Transverse colon (tissue), 4 donors: Measurements from ENCODE around the gene ZNF496. TPM values are rescaled to one million over a fixed set of nuclear protein-coding genes. Genes with fewer than 3 reads are reported as not detected.

Experiments used
- DNase-seq: peaks from one replicate; pipeline ENCODE4 v3.0.0-alpha.2; 2019
- H3K27ac ChIP-seq, 4 donors: fragments of 200-600 bp; sonication (generic); 2 replicates each; pipeline ENCODE4 v1.5.1; 2016 to 2018; ENCODE audit warnings: inconsistent platforms in 4 of 4
- H3K27me3 ChIP-seq: fragments of 200-600 bp; sonication (generic); 2 replicates; pipeline ENCODE4 v1.5.1; 2017; ENCODE audit warnings: inconsistent platforms
- H3K36me3 ChIP-seq, 4 donors: fragments of 200-600 bp; sonication (generic); 2 replicates each; pipeline ENCODE4 v1.5.1; 2017 to 2019; ENCODE audit warnings: inconsistent platforms in 4 of 4
- H3K4me1 ChIP-seq, 4 donors: fragments of 200-600 bp; sonication (generic); 2 replicates each; pipeline ENCODE4 v1.5.1; 2017 to 2020; ENCODE audit warnings: inconsistent platforms in 4 of 4
- H3K4me3 ChIP-seq, 4 donors: fragments of 200-600 bp; sonication (generic); 1 replicate in 1 of 4; 2 replicates in 3 of 4; pipeline versions ENCODE4 v1.5.1 to v1.6.1; 2017 to 2019; ENCODE audit warnings: inconsistent platforms in 4 of 4
- H3K9me3 ChIP-seq, 2 donors: fragments of 200-600 bp; sonication (generic); 2 replicates each; pipeline ENCODE4 v1.5.1; 2017 to 2019; ENCODE audit warnings: inconsistent platforms in 2 of 2
- EP300 ChIP-seq: sonication (generic); formaldehyde crosslinking; IDR thresholded peaks from one replicate; pipeline ENCODE4 v1.6.1; 2017; ENCODE audit warnings: antibody characterized with exemption, low read depth
- POLR2A ChIP-seq: fragments of 450-650 bp; IDR thresholded peaks from one replicate; pipeline ENCODE4 v1.6.1; 2016; ENCODE audit warnings: antibody characterized with exemption, mild to moderate bottlenecking, moderate library complexity
- POLR2AphosphoS5 ChIP-seq, 3 donors: sonication (generic); formaldehyde crosslinking; IDR thresholded peaks; one replicate each; pipeline ENCODE4 v1.6.1; 2016; ENCODE audit warnings: antibody characterized with exemption in 3 of 3
- WGBS, 2 donors: methylation state at CpG; one replicate each; pipeline ENCODE4 v1.1.5; 2018; ENCODE audit warnings: low coverage in 1 of 2; 5-methylcytosine and 5-hydroxymethylcytosine counted together
- in situ Hi-C, 4 donors: fragments of 200-750 bp; cut with MboI; loops; one replicate each; pipeline versions ENCODE4 v1.15.0 to v1.15.1; 2017; ENCODE audit warnings: low sequenced_read_pairs in 3 of 4, low pct_ligation_motif_present in 1 of 4, low pct_unique_long_range_greater_than_20kb in 1 of 4
- intact Hi-C: fragments of 100-400 bp; cut with DNase I; formaldehyde crosslinking; loops from one replicate; pipeline ENCODE4 v1.15.1; 2023; ENCODE audit warnings: low total_unique reads
- total RNA-seq, 4 donors: library from RNA; depleted of rRNA; stranded (reverse); fragments of >200 nt; gene quantifications; one replicate each; pipeline ENCODE4 v1.1.0, GENCODE V29; 2016
- TF ChIP-seq, protein P1 (sequence below), 5 experiments: fragments of 200-600 bp in 3 of 5; fragments of 450-650 bp in 2 of 5; sonication (generic) in 3 of 5; IDR thresholded peaks; 1 replicate in 2 of 5; 2 replicates in 3 of 5; pipeline ENCODE4 v1.5.1; 2016 to 2017; ENCODE audit warnings: antibody characterized with exemption in 5 of 5, inconsistent platforms in 3 of 5, mild to moderate bottlenecking in 2 of 5, moderate library complexity in 1 of 5

ZNF496 gene
- total RNA-seq, 4 donors from 2014 or later = 12.4 to 35.8 (median 28.7) TPM

DNA sequence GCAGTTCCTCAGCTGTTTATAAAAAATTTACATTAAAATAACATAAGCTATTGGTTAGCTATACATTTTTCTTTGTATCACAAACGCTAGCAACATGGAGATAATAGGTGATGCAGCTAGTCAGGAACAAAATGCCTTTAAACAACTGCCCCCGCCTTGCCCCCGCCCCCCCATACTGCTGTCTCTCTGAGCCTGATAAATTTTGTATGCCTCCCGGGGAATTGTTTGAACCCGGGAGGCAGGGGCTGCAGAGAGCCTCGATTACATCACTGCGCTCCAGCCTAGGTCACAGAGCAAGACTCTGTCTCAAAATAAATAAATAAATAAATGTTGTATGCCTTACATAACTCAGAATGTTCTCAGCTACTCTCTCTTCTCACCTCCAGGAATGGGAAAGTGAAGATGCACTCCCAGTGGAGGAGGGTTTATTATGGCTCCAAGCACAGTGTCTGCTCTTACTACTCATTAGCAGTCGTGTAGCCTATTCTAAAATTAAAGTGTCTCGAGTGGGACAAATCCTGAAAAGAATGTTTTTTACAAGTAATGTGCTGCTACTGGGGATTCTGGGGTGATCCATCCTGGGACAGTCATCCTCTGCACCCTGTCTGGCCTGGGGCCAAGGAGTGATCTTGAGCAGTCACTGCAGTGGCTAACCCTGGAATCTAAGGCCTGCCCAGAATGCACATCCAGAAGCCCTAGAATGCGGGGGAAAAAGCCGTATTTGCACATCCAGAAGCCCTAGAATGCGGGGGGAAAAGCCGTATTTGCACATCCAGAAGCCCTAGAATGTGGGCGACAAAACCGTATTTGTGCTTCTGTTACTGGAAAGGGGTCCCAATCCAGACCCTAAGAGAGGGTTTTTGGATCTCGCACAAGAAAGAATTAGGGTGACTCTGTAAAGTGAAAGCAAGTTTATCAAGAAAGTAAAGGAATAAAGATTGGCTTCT, 39.4 kb upstream of the ZNF496 start:
- H3K9me3 ChIP-seq = no peaks in the 10 kb centered on the region
- peaks cover 0 to 3% (median 0%) of the 10 kb centered on the region in 4 donors for H3K4me1 ChIP-seq
- intact Hi-C loops = no loop called here
- no peaks in the 10 kb centered on the region for H3K27me3 ChIP-seq
- H3K36me3 ChIP-seq = no peaks in the 10 kb centered on the region
- peak overlapping the region in 1 of 4 donors; percentile 5 for H3K27ac ChIP-seq
- DNase-seq = peak; percentile 11
- no peak overlapping the region for H3K4me3 ChIP-seq
- in situ Hi-C loops = no loop called here
- 81 to 83% methylated on average over 9 to 16 of the region's 16 CpGs for WGBS, 2 donors
- no peak for TF ChIP-seq POLR2A
- TF ChIP-seq, protein P1, sequence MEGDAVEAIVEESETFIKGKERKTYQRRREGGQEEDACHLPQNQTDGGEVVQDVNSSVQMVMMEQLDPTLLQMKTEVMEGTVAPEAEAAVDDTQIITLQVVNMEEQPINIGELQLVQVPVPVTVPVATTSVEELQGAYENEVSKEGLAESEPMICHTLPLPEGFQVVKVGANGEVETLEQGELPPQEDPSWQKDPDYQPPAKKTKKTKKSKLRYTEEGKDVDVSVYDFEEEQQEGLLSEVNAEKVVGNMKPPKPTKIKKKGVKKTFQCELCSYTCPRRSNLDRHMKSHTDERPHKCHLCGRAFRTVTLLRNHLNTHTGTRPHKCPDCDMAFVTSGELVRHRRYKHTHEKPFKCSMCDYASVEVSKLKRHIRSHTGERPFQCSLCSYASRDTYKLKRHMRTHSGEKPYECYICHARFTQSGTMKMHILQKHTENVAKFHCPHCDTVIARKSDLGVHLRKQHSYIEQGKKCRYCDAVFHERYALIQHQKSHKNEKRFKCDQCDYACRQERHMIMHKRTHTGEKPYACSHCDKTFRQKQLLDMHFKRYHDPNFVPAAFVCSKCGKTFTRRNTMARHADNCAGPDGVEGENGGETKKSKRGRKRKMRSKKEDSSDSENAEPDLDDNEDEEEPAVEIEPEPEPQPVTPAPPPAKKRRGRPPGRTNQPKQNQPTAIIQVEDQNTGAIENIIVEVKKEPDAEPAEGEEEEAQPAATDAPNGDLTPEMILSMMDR (IDR thresholded peaks at IDR 0.05) = no peak
- no peak for TF ChIP-seq EP300
- no peak for TF ChIP-seq POLR2AphosphoS5 (IDR thresholded peaks at IDR 0.05)

DNA sequence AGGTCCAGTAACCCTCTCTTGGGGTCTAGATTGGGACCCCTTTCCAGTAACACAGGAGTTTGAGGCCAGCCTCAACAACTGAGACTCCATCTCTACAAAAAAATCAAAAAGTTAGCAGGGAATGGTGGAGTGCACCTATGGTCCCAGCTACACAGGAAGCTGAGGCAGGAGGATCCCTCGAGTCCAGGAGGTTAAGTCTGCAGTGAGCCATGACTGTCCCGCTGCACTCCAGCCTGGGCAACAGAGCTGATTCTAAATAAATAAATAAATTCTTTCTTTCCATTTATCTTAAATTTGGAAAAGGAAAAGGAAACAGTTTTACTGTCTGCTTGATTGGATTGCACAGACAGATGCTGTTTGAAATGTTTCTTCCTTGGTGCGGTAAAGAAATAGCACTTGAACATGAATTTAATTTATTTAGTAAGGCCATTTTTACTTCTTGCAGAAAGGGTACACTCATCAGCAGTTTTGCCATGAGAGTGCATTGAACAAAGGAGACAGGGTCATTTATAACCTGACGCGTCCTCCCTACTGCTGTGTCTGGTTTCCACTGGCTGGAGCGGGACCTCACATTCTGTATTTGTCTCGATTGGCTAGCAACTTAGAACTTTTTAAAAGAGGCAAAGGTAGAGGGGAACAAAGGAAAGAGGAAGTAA, 37.0 kb upstream of the ZNF496 start:
- Histone ChIP-seq H3K36me3 (no peaks in the 10 kb centered on the region), H3K4me3 (no peak overlapping the region), H3K27ac (no peak overlapping the region), H3K4me1 (peaks cover 0 to 3% (median 0%) of the 10 kb centered on the region in 4 donors), H3K9me3 (no peaks in the 10 kb centered on the region), H3K27me3 (peaks cover 12% of the 10 kb centered on the region)
- no peak for TF ChIP-seq EP300
- TF ChIP-seq, protein P1 (IDR thresholded peaks at IDR 0.05) = no peak
- intact Hi-C loops (no loop called here), in situ Hi-C loops (no loop called here)
- WGBS, 2 donors = 66 to 72% methylated on average over 6 to 7 of the region's 7 CpGs
- no peak for DNase-seq

DNA sequence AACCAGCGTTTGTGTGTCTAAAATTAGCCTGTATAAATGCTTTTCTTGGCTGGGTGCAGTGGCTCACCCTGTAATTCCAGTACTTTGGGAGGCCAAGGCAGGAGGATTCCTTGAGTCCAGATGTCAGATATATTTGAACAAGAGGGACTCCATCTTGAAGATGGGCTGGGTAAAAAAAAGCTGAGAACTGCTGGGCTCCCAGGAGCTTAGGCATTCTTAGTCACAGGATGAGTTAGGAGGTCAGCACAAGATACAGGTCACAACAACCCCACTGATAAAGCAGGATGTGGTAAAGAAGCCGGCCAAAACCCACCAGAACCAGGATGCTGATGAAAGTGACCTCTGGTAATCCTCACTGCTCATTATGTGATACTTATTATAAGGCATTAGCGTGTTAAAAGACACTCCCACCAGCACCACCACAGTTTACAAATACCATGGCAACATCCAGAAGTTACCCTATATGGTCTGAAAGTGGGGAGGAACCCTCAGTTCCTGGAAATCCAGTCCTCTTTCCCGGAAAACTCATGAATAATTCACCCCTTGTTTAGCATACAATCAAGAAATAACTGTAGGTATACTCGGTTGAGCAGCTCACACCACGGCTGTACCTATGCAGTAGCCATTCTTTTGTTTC, 36.2 kb upstream of the ZNF496 start:
- peaks cover 0 to 1% (median 0%) of the 10 kb centered on the region in 4 donors for H3K4me1 ChIP-seq
- no peak overlapping the region for H3K27ac ChIP-seq
- H3K36me3 ChIP-seq = no peaks in the 10 kb centered on the region
- H3K4me3 ChIP-seq = no peak overlapping the region
- DNase-seq = no peak
- intact Hi-C loops = no loop called here
- 58 to 69% methylated on average over 4 to 6 of the region's 6 CpGs for WGBS, 2 donors
- TF ChIP-seq, protein P1 (IDR thresholded peaks at IDR 0.05) = no peak
- no peak for TF ChIP-seq EP300
- no peak for TF ChIP-seq POLR2AphosphoS5 (IDR thresholded peaks at IDR 0.05)
- TF ChIP-seq POLR2A = no peak
- peaks cover 12% of the 10 kb centered on the region for H3K27me3 ChIP-seq
- H3K9me3 ChIP-seq = no peaks in the 10 kb centered on the region
- in situ Hi-C loops = no loop called here
